Fibroblast of skin of right biceps (primary cell): ENCODE results near the gene CELSR1.
"Not testable (repeated sequence)": the region's sequence is repeated elsewhere in the genome, so short reads cannot be mapped to it uniquely, and the experiment has no call there.

Source experiments
- DNase-seq: peaks from one replicate; pipeline ENCODE4 v3.0.0-alpha.2; 2013

Gene CELSR1

GRCh38 chr22:46476547-46476941 is 60.9 kb downstream of the CELSR1 start:
- no peak for DNase-seq

- no peak for DNase-seq
These were observed 63.4 kb downstream of the CELSR1 start for GRCh38 chr22:46473896-46474557.

- DNase-seq = no peak
These were observed 64.2 kb downstream of the CELSR1 start for GRCh38 chr22:46473021-46473779.

GRCh38 chr22:46472722-46473016 is 64.8 kb downstream of the CELSR1 start:
- DNase-seq = no peak

GRCh38 chr22:46471901-46472721 is 65.3 kb downstream of the CELSR1 start:
- no peak for DNase-seq

- DNase-seq = not testable (repeated sequence)
These were observed 66.1 kb downstream of the CELSR1 start for GRCh38 chr22:46471330-46471729.

GRCh38 chr22:46469711-46470110 is 67.7 kb downstream of the CELSR1 start:
- DNase-seq = no peak

- peak; percentile 12 for DNase-seq
These were observed 70.4 kb downstream of the CELSR1 start for GRCh38 chr22:46467006-46467405.

- DNase-seq = no peak
These were observed 71.2 kb downstream of the CELSR1 start for GRCh38 chr22:46466255-46466676.

GRCh38 chr22:46465793-46466192 is 71.6 kb downstream of the CELSR1 start:
- no peak for DNase-seq

- DNase-seq = no peak
These were observed 72.1 kb downstream of the CELSR1 start for GRCh38 chr22:46465345-46465720.

- no peak for DNase-seq
These were observed 72.6 kb downstream of the CELSR1 start for GRCh38 chr22:46464701-46465344.

GRCh38 chr22:46464296-46464695 is 73.1 kb downstream of the CELSR1 start:
- no peak for DNase-seq

GRCh38 chr22:46463435-46464227 is 73.8 kb downstream of the CELSR1 start:
- DNase-seq = no peak

GRCh38 chr22:46462726-46463371 is 74.6 kb downstream of the CELSR1 start:
- DNase-seq = peak; percentile 81

GRCh38 chr22:46461566-46462180 is 75.7 kb downstream of the CELSR1 start:
- DNase-seq = no peak

- DNase-seq = no peak
These were observed 76.6 kb downstream of the CELSR1 start for GRCh38 chr22:46460857-46461256.

- DNase-seq = no peak
These were observed 77.9 kb downstream of the CELSR1 start for GRCh38 chr22:46459347-46460065.

GRCh38 chr22:46458525-46458924 is 78.9 kb downstream of the CELSR1 start:
- DNase-seq = no peak
